IPS-18c (cell line): ENCODE results near the gene NIPAL4.

Experiments
- H3K4me3 ChIP-seq: 2 replicates; pipeline ENCODE4 v1.7.0; 2013; ENCODE audit warnings: low read depth, mild to moderate bottlenecking, low read length, moderate library complexity; ENCODE audit not compliant: insufficient read depth
- H3K9me3 ChIP-seq: one replicate; pipeline ENCODE4 v1.6.1; 2013; ENCODE audit warnings: mild to moderate bottlenecking, low read length, moderate library complexity; ENCODE audit not compliant: control insufficient read depth, insufficient read depth

Gene NIPAL4

DNA sequence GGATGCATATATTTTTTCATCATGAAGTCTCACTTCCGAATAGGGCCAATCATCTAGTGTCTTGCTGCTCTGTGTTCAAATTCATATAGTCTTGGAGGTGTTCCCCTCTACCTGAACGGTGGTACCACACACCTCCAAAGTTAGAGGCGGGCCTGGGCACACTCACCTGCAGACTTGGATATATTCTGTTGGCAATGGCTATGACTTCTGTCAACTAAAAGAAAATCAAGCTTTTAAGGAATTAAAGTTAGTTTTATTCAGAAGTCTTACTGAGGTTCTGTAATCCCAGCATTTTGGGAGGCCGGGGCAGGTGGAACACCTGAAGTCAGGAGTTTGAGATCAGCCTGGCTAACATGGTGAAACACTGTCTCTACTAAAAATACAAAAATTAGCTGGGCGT lies 2.6 kb upstream of the NIPAL4 start:
- no peak overlapping the region for H3K4me3 ChIP-seq

DNA sequence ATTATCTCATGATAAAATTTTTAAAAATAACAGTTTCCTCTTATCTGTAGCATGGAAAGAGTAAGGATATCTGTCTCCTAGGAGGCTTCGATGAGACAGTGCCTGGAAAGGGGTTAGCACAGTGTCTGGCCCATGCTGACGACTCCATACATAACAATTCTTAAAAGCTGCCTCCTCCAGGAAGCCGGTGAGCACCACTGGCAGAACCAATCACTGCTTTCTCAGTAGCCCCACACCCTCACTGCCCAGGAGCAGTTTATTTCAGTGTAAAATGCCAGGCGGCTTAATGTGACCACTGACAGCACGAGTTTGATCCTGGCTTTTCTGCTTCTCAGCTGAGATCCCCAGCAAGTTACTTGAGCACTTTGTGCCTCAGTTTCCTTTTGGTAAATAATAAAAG lies 1.2 kb upstream of the NIPAL4 start:
- Histone ChIP-seq H3K4me3 (no peak overlapping the region), H3K9me3 (no peaks in the 10 kb centered on the region)

More for the DNA sequence above, 2.6 kb upstream of the NIPAL4 start:
- no peaks in the 10 kb centered on the region for H3K9me3 ChIP-seq

DNA sequence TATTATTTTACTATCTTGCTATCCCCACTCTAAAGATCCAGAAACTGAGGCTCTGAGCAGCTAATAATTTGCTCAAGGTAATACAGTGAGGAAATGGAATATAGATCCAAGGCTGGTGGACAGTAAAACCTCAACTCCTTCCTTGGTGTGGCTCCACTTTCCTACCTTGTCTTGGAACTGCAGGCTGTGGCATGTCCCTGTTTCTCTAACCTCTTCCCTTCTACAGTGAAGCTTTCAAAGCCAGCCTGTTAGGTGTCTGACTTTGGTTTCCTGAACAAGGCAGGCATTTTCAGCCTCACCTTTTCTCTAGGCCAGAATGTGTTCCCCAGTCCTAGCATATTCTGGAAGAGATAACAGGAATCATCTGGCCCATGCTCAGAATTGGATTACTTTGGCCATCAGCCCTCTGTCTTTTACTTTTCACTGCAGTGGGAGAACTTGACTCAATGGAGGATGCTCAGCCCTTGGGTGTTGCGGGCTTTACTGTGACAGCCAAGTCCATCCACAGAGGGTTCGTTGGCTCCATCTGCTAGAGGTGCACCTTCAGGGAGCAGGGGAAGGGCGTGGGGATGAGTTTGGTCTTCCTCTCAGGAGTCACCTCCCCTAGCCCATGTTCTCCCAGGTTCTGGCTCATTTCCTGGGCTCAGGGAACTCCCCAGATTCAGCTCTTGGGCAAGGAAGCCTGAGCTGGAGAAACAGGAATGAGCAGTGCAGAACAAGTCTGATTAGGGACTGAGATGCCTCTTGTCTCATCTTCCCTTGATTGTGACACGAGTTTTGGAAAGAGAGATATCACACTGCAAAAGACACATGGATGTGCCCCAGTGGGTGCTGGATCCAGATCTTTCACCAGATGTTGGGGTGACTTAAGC lies 1.1 kb downstream of the NIPAL4 start:
- H3K9me3 ChIP-seq, result no peaks in the 10 kb centered on the region
- H3K4me3 ChIP-seq, result no peak overlapping the region

DNA sequence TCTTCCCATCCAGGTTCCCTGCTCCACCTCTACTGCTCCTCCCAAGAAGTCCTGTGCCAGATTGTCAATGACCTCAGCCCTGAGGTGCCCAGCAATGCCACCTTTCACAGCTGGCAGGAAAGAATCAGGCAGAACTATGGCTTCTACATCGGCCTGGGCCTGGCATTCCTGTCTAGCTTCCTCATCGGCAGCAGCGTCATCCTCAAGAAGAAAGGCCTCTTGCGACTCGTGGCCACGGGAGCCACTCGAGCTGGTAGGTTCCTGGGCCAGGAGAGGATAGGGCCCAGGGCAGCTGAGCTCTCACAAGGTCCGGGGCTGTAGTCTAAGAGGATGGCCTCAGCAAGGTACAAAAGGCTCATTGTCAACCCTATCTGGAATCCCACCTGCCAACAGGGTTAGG lies 3.1 kb downstream of the NIPAL4 start:
- Histone ChIP-seq H3K9me3 (no peaks in the 10 kb centered on the region), H3K4me3 (no peak overlapping the region)

DNA sequence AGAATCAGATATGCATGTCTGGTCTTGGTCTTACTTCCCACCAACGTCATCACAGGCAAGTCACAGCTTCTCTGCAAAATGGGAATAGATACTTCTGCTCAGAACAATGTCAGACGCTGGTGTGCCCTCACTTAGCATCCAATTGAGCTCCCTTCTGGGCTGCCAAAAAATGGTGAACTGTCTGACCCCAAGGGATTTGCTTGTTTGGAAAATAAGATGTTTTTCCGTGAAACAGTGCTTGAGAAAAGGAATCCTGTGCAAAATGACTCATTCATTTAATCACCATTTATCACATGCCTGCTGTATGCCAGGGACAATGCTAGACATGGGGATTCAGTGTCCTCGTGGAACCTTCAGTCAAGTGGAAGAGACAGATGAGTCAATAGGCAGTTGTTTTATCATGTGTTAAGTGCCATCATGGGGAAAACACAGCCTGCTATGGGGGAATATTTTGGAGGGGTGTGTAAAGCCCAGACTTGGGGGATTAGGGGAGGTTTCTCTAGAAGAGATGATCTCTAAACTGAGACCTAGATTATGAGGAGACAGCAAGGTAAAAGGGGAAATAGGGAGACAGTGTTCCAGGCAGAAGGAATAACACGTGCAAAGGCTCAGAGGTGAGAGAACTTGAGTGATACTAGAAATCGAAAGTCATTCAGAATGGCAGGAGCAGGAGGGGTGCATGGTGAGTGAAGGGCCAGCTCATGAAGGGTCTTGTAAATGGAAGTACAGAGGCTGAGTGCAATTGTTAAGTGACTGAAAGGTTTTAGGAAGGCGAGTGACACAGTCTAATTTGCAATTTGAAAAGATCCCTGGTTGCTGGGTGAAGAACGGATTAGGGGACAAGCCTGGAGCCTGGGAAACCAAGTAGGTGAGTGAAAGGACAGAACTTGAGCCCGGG lies 3.9 kb downstream of the NIPAL4 start:
- Histone ChIP-seq H3K9me3 (no peaks in the 10 kb centered on the region), H3K4me3 (no peak overlapping the region)

DNA sequence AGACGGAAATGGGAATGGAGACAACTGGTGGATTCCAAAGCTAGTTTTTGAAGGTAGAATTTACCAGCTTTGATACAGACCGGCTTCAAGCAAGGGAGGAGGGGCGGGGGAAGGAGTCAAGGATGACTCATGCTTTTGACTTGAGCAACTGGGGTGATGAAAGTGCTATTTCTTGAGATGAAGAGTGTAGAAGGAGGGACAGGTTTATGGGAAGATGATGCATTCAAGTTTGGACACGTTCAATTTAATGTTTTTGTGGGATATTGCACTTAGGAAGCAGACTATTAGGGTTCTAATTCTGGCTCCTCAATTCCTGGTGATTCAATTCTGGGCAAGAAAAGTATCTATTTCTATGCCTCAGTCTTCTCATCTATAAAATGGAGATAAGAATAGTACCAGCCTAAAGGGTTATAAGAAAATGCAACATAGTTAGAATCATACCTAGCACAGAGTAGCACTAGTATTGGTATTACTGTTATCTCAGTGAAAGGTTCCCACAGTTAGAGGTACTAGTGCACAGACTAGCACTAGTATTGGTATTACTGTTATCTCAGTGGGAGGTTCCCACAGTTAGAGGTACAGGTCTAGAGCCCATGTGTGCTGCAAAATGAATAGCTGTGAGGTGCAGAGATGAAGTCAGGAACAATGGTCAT lies 4.6 kb downstream of the NIPAL4 start:
- H3K4me3 ChIP-seq, result no peak overlapping the region
- H3K9me3 ChIP-seq, result no peaks in the 10 kb centered on the region

DNA sequence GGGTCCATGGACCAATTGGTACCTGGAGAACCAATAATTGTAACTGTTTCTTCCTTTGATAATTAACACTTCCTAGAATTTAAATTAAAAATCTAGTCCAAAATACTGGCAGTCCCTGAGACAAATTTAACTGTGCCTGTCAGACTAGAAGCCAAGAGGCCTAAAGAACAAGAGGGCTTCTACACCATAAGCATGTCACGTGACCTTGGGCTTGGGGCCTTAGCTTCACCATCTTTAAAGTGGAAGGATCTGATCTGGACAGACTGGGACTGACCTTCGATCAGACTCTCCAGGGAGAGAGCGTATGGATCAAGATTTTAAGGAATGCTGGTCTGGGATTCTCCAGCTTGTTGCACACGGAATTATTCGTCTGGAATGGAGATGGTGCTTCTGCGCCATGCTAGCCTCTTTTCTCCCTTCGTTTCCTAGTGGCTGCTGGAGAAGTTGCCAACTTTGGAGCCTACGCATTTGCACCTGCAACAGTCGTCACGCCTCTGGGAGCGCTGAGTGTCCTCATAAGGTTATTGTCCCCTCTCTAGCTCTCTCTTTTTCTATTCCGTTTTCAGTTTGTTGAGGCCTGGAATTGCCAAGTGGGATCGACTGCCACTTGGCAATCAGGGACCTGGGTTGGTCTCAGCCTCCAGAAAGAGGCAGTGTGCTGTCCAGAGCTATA lies 8.4 kb downstream of the NIPAL4 start:
- Histone ChIP-seq H3K4me3 (no peak overlapping the region), H3K9me3 (no peaks in the 10 kb centered on the region)

DNA sequence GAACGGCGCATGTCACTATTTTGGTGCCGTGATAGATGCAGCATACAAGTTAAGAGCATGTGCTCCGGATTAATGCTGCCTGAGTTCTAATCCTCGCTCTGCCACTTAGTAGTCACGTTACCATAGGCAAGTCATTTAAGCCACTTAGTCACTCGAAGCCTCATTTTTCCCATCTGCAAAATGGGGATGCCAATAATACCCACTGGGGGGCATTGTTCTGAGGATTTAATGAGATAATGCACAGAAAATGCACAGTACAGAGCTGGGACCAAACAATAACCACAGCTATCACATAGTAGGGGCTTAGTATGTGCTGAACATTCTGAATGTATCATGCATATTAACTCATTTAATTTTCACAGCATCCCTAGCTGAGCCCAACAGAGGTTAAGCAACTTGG lies 9.1 kb downstream of the NIPAL4 start:
- no peaks in the 10 kb centered on the region for H3K9me3 ChIP-seq
- no peak overlapping the region for H3K4me3 ChIP-seq

DNA sequence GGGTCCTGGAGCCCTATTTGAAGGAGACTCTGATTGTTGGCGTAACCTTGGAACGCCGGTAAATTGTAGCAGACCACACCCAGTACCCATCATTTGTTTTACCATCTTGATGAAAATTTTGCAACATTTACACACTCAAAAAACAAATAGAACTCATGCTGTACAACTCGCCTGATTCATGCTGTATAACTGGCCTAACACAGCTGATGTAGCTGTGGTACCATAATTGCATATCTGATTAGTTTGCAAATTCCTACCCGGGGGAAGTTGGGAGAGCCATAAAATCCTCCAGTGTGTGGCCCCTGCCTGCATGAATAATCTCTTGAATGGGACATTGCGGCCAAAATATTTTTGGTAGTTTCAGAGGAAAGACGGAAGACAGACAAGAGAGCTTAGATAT lies 9.7 kb downstream of the NIPAL4 start:
- no peaks in the 10 kb centered on the region for H3K9me3 ChIP-seq

DNA sequence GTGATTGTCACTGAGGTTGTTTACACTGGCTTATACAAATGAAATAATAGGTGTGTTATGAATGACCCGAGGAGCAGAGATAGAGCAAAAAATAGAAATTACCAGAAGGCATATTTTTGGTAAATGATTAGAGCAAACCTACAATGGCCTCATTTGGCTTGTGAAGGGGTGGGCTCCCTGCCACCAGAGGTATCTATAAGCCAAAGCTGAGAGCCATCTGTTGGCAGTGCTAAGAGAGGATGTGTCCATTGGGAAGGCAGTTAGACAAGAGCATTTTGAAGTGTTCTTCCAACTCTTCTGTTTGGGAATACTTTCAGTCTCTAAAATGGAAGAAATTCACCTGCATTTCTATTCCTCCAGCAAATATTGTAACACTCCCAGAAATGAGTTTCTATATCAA lies 10.6 kb downstream of the NIPAL4 start:
- Histone ChIP-seq H3K9me3 (no peaks in the 10 kb centered on the region), H3K4me3 (no peak overlapping the region)

More for the DNA sequence above, 9.7 kb downstream of the NIPAL4 start:
- no peak overlapping the region for H3K4me3 ChIP-seq

DNA sequence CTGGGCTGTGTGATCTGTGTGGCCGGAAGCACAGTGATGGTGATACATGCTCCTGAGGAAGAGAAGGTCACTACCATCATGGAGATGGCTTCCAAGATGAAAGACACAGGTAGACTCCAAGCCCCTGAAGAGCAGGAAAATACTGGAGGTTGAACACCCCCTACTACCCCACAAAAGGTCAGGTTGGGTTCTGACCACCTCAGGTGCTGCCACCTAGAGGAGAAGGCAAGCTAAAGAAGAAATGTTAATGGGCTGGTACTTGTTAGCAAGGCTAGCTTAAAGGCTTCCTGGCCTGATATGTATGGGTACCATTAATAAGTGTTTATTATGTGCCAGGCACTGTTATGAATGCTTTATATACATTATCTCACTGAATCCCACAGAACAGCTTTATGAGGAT lies 11.7 kb downstream of the NIPAL4 start:
- Histone ChIP-seq H3K9me3 (no peaks in the 10 kb centered on the region), H3K4me3 (no peak overlapping the region)

DNA sequence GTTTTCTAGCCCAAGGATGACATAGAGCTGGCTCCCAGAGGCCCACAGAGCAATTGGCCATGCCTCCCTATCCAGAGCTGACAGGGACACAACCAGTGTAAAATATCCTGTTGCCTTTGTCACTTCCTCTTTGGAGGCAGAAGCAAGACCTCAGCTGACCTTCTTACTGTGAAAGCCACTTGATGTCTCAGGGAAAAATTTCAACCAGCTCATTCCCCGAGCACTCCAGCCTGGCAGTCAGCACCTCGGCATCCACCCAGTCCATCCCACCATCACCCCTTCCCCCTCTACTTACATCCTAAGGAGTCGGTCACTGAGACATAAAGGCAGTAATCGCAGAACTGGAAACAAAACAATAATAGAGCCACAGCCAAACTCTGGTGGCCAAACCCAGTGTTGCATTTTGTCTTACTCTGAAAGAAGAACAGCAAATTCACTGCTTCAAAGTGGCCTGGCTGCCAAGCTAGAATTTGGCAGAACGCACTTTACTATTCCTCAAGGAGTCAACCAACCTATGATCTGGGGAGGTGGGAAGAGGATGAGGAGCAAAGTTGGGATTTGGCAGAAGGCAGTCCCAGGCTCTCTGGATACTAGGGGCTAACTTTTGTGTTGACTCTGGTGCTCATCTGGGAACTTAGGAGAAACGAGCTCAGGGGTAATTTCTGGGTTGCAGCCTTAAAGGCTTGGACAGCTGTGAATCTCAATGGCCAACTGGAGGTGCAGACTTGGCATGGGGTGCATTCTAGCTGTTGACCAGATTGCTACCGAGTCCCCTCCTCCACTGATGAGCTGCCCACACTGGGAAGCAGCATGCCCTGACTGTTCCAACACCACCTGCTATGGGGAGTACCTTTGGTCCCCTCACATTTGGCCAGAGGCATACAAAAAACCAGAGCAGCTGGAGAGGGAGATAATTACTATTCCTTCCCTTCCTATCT lies 13.6 kb downstream of the NIPAL4 start:
- Histone ChIP-seq H3K4me3 (no peak overlapping the region), H3K9me3 (no peaks in the 10 kb centered on the region)

DNA sequence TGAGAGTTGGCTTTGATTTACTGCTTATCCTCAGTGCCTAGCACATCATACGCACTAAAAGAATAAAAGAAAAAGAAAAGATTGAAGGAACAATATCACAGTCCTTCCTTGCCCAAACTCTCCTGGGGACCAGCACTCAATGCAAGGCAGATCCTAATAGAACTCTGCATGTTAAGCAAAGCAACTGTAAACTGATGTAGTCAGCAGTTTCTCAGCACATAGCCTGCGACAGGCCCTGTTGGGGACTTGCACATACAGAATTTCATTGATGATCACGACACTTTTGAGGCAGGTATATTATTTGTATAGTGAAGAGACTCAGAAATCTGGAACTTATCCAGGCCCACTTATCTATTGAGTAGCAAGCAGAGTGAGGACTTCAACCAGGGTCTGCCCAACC lies 15.4 kb downstream of the NIPAL4 start:
- Histone ChIP-seq H3K4me3 (no peak overlapping the region), H3K9me3 (no peaks in the 10 kb centered on the region)

DNA sequence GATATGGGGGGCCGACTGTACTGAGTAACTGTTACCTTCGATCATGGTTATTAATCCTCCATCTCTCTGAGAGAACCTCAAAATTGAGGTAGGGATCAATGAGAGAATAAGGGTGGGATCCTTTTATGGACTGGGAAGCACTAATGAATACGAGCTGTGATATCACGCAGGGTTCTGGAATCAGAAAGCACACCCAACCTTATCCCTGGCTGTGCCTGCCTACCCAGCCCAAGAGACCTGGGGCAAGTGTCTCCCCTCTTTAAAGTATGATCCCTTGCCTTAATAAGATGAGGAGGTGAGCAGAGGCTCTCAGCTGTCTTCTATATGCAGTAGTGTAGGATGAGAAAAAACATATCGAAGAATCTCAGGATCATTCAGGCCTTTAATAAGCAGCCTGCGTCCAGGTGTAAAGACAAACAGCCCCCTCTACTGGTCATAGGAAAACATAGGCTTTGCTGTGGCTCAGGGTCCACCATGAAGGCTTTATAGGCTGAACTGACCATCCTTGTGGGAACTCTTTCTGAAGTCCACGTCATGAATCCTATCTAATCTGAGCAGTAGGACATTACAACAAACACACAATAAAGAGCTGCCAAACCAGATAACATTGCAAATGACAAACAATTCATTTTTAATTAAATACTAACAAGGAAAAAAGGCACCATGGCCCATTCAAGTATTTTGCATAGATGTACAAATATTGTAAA lies 16.8 kb downstream of the NIPAL4 start:
- no peaks in the 10 kb centered on the region for H3K9me3 ChIP-seq
- H3K4me3 ChIP-seq, result no peak overlapping the region

DNA sequence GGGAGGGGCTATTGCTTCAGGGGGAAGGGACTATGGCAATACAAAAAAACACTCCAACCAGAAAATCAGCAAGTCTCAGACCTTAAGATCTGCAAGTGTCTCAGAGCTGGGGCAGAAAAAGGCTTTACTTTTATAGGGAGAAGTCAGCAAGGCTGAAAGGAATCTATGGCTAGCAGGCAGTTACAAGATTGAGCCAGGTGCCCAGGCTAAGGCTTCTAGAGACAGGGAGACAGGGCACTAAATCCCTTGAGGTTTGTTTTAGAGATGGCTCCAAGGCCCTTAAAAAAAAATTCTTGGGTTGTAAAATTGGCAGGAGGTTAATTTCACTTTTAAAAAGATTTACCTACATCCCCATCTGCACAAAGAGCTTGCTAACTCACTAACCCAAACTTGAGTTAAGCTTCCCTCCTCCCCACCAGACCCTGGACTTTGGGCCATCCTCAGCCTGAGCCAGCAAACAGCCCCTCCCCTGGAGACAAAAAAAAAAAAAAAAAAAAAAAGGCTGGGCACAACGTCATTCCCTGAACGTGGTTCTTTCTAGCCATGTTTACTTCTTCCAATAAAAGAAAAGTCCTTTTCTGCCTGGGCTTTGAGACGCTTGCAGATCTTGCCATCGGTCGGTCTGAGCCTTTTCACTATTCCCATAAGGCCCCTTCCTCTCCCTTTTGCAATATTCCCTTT lies 17.9 kb downstream of the NIPAL4 start:
- H3K9me3 ChIP-seq, result no peaks in the 10 kb centered on the region
- H3K4me3 ChIP-seq, result no peak overlapping the region
